Stimulated activated CD4-positive, alpha-beta T cell treated with anti-CD3 and anti-CD28 coated beads, Interleukin-12 subunit alpha, Interleukin-12 subunit beta, amount 100 ng/mL, for 24 hours (primary cell): ENCODE data around the gene MSI2.

Experiments used
- DNase-seq, 2 experiments: peaks; one replicate each; pipeline ENCODE4 v3.0.0-alpha.2; 2020; ENCODE audit warnings: low read depth in 2 of 2

The MSI2 gene

GRCh38 chr17:57342963-57343589 is 86.8 kb downstream of the MSI2 start:
- DNase-seq, result no peak

- DNase-seq, result no peak
Measured at GRCh38 chr17:57343717-57344116, 87.4 kb downstream of the MSI2 start.

DNA sequence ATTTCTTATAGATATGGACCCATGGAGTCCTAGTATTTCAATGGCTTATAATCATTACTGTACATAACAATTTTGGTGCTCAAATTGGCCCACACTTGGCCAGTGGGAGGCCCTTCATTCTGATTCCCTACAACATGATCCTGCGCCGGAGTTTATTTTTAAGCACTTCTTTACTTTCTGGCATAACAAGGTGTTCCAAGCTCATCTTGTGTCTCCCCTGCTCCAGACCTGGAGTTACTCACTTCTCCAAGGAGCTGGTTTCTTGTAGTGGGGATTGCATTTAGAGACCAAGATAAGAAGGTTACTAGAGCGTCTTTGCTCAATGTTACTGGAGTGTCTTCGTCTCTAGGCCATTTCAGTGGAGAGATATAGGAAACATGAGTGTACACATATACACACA is 87.9 kb downstream of the MSI2 start:
- DNase-seq, result no peak

GRCh38 chr17:57349541-57350247 is 93.4 kb downstream of the MSI2 start:
- DNase-seq, result no peak

DNA sequence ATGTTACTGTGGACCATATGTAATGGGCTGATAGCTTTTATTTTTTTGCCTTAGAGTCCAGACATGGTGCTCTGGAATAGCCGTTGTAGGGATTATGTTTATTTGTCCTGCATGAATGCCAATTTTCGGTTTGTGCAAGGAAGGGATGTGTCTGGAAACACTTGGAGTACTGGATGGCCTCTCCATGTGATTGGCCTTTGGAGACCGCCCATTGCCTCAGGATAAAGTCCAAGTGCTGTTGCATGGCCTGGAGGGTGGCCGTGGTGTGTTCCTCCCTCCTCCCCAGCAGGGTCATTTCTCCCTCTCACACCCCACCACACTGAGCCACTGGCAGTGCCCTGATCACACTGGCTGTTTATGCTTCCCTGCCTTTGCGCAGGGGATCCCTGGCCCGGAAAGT is 93.9 kb downstream of the MSI2 start:
- DNase-seq, result no peak

GRCh38 chr17:57352665-57353175 is 96.4 kb downstream of the MSI2 start:
- no peak for DNase-seq

DNA sequence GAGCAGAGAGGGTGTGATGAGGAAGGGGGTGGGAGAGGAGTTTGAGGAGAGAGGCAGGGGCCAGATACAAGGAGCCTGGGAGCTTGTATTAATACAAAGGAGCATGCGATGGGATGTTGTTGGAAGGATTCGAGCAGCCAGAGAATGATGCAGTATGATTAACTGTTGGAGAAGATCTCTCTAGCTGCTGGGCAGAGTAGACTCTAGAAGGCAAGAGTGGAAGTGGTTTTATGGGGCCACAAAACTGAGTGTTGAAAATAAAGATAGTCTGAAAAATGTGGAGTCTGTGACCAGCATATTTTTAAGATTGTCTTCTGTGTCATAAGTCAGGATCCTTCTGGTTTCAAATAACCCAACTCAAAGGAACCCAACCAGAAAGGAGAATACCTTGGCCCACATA is 98.3 kb downstream of the MSI2 start:
- no peak for DNase-seq

GRCh38 chr17:57355090-57355859 is 99.0 kb downstream of the MSI2 start:
- no peak for DNase-seq

DNA sequence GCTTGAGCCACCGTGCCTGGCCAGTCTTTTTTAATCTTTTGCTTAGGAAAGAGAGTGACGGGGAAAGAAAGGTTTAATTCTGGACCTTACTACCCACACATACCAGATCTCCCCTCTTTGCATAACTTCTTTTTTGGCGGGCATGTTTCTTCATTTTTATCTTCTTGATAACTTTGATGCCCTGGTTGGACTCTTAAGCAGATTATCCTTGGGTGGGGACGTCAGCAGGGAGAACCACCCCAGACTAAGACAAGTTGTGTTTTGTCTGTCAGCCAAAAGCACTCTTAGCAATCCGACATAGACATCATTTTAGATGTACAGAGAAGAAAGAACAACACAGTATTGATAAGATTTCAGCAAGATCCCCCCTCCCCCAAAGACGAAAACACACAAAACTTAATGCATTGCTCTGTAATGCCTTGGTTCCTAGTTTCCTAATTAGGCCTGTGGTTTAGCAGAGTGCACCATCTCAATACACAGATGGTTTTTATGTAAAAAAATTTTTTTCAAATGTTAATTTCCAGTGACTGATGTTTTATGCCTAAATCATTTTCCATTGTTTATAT is 99.9 kb downstream of the MSI2 start:
- DNase-seq, result no peak

- DNase-seq, result no peak
Measured at GRCh38 chr17:57356719-57357391, 100.5 kb downstream of the MSI2 start.

DNA sequence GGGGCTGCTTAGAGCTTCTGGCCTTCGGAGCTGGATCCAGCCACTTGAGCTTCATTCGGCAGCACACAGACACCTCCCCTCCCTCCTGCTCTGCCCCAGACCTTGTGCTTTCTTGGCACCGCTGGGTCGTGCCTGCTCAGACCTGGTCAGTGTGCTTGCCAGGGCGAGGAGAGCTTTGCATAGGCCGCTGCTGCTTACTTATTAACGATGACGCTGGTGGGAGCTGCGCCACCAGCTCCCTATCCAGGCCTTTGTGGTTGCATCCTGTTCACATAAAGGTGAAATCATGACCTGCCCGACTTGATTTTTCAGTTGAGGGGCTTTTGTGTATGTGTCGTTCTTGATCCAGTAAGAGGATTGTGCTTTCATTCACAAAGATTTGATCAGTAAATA is 101.1 kb downstream of the MSI2 start:
- no peak for DNase-seq

DNA sequence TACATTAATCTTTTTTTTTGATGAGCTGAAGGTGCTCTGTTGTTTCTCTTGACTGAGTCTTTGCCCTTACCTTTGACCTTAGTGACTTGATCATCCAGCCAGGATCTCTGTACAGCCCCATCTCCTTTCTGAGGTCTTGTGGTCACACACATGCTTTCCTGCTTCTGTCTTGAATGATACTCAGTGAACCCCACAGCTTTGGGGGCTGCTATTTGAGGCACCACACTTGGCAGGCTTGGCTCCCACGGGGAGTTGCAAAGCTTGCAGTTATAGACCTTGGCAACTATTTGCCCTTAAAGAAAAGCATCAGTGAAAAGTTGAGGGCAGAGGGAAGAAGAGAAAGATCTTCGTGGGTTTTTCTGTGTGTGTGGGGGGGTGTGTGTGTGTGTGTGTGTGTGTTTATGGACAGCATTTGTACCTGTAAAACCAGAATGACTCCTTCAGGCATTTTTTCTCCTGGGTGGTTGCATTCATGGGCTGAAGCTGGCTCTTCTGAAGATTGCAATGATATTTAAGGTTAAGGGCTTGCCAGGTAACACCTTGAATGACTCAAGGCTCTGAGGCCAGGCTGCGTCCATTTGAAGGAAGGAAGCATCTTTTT is 101.6 kb downstream of the MSI2 start:
- no peak for DNase-seq

DNA sequence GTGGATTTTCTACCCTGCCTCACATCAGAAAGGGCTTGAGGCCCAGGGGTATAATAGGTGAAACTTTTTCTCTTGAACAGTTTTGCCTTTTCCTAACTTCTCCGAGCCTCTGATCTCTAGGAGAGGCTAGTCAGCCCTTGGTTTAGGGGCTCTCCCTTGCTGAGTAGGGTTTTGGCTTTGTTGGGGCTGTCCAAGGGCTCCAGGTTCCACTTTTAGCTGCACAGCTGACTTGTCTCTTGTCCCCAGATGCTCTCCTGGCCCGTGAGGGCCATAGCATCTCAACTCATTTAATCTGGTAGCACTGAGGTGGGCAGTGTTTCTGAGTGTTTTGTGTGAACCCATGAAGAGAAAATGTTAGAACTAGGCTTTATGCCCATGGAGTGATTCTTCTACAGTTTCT is 103.9 kb downstream of the MSI2 start:
- DNase-seq, result no peak

DNA sequence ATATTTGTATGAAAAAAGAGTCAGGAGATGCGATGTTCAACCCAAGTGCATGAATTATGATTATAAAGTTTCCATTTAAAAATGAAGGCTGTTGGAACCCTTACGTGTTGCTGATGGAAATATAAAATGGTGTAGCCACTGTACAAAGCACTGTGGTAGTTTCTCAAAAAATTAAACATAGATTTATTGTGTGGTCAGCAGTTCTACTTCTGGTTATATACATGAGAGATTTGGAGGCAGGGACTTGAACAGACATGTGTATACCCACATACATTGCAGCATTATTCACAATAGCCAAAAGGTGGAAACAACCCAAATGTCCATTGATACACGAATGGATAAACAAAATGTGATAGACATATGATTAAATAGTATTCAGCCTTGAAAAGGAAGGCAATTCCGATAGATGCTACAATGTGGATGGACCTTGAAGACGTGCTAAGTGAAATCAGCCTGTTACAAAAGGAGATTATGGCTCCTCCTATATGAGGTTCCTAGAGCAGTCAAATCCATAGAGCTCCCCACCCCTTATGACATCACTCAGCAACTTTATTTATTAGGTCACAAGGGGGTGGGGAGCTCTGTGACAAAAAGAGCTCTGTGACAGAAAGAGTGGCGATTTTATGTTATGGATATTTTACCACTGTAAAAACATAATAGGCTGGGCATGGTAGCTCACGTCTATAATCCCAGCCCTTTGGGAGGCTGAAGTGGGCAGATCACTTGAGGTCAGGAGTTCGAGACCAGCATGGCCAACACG is 106.7 kb downstream of the MSI2 start:
- DNase-seq, result no peak

GRCh38 chr17:57363580-57363979 is 107.3 kb downstream of the MSI2 start:
- DNase-seq, result no peak

- DNase-seq, result no peak
Measured at GRCh38 chr17:57363998-57364643, 107.8 kb downstream of the MSI2 start.

DNA sequence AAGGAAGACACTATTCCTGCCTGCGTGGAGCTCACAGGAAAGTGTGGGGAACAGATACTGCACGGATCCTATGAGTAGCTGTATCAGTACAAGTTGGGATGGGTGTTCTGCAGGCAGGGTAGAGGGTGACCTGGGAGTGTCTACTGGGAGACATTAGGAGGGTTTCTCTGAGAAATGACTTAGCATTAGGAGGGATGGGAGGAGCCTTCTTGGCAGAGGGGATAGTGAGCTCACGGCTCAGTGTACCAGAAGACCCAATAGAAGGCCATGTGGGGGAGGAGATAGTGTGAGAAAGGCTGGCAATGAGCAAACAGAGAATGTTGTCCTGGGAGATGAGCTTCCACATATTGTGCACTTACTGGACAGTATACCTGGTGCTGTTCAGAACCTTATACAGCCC is 109.1 kb downstream of the MSI2 start:
- DNase-seq, result no peak

DNA sequence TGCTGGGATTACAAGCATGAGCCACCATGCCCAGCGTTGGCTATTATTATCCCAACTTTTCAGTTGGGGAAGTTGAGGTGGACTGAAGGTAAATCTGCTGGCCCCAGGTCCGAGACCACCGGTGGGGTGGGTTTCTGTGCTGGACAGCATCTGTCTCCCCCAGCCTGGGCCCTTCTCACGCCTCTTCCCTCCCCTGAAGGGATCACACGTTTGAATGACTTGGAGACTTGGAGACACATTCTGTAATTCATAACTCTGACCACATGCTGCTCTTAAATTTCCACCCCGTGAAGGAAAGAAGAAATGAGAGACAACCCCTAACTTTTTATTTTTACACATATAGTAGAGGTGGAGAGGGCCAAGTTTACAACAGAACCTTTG is 109.8 kb downstream of the MSI2 start:
- no peak for DNase-seq

- no peak for DNase-seq
Measured at GRCh38 chr17:57366558-57367351, 110.4 kb downstream of the MSI2 start.
